Mammary epithelial cell (primary cell): ENCODE results near the gene AVPR2.

ENCODE experiments used
- EZH2 ChIP-seq: IDR thresholded peaks from 2 replicates; pipeline ENCODE4 v1.6.1; 2012; ENCODE audit warnings: low read length, inconsistent platforms, borderline replicate concordance
- TF ChIP-seq, protein P1 (sequence below), 2 donors: IDR thresholded peaks in 1 of 2; conservative IDR thresholded peaks in 1 of 2; 2 replicates each; pipeline ENCODE4 v1.5.1; 2011 to 2012; ENCODE audit warnings: inconsistent platforms in 2 of 2, low read length in 2 of 2, mild to moderate bottlenecking in 2 of 2, control low read depth in 1 of 2, low read depth in 1 of 2; ENCODE audit not compliant: insufficient read depth in 1 of 2; ENCODE audit errors: extremely low read depth in 1 of 2

DNA sequence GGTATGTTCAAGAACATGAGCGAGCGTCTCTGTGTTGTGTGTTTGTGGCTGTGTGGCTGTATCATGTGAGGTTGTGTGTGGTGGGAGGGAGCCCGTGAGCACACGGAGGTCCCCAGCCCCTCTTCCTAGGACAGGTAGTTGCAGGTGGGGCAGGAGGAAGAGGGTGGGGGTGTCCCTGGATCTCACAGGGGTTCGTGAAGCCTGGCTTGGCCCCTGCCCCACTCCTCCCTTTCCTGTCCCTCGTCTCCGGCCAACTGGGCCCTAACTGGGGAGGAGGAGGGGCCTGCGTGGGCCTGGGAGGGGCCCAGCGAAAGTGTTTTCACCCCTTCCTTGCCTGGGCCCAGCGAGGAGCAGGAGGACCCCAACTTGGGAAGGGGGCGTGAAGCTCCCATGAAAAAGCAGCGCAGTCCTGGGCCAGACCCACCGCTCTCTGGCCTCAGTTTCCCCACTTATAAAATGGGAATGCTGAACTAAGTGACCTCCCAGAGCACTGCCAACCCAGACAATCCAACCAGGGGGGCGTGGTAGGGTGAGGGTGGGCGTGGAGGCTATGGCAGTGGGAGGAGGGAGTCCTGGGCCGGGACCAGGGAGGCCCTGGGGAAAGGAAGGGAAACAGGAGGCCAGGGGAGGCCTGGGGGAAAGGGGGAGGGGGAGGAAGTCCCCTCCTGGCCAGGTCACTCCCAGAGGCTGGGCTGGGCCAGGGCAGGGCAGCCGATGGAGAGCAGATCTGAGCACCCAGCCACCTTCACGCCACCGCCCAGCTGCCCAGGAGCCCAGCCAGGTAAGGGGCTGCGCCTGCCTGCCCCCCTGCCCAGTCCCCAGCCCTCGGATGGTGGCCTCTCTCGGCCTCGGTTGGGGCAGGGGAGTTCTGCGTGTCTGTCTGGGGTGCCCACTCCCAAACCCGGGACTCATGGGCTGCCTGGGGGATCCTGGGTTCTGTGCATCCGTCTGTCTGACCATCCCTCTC, at the start of gene AVPR2:
- TF ChIP-seq, protein P1, sequence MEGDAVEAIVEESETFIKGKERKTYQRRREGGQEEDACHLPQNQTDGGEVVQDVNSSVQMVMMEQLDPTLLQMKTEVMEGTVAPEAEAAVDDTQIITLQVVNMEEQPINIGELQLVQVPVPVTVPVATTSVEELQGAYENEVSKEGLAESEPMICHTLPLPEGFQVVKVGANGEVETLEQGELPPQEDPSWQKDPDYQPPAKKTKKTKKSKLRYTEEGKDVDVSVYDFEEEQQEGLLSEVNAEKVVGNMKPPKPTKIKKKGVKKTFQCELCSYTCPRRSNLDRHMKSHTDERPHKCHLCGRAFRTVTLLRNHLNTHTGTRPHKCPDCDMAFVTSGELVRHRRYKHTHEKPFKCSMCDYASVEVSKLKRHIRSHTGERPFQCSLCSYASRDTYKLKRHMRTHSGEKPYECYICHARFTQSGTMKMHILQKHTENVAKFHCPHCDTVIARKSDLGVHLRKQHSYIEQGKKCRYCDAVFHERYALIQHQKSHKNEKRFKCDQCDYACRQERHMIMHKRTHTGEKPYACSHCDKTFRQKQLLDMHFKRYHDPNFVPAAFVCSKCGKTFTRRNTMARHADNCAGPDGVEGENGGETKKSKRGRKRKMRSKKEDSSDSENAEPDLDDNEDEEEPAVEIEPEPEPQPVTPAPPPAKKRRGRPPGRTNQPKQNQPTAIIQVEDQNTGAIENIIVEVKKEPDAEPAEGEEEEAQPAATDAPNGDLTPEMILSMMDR (conservative IDR thresholded peaks at IDR 0.05 in 1 of 2, IDR thresholded peaks at IDR 0.05 in 1 of 2; ENCODE audit: extremely low read depth in 1 of 2, insufficient read depth in 1 of 2, low read depth in 1 of 2, low read length in 2 of 2), result no peak
- no peak for TF ChIP-seq EZH2
